H1 (cell line): Measurements from ENCODE around the gene ZNF320. TPM values are rescaled to one million over a fixed set of nuclear protein-coding genes. Genes with fewer than 3 reads are reported as not detected.

Source experiments
- CTCF ChIA-PET: fragments of 300-600 bp; sonication (Branson Sonifier 250); formaldehyde crosslinking; loops from one replicate; lab custom pipeline; 2021; ENCODE audit not compliant: partially characterized antibody; lab: Charles Lee
- POLR2A ChIA-PET: fragments of 300-600 bp; sonication (Branson Sonifier 250); formaldehyde crosslinking; loops from one replicate; lab custom pipeline; 2021; ENCODE audit warnings: inconsistent platforms; ENCODE audit not compliant: partially characterized antibody; lab: Charles Lee
- DNase-seq, 2 experiments: peaks; one replicate each; pipeline versions ENCODE4 v3.0.0 to v3.0.0-alpha.2; 2010 to 2022; ENCODE audit warnings: low spot score in 2 of 2, low read depth in 1 of 2, mixed read lengths in 1 of 2
- FAIRE-seq: peaks from 2 replicates; lab custom pipeline; 2011; peaks lifted over from hg19 to GRCh38; lab: Jason Lieb, UNC
- H2AFZ ChIP-seq: 2 replicates; pipeline ENCODE4 v1.8.1; 2012; ENCODE audit warnings: low read length, inconsistent platforms
- H2AK5ac ChIP-seq: 2 replicates; pipeline ENCODE4 v1.6.1; 2013; ENCODE audit warnings: low read depth, low read length
- H2BK120ac ChIP-seq: replicated peaks from 2 replicates; pipeline ENCODE3; 2013; ENCODE audit warnings: low read depth, low read length, inconsistent platforms
- H2BK12ac ChIP-seq: 2 replicates; pipeline ENCODE4 v1.6.1; 2013; ENCODE audit warnings: low read depth, low read length
- H2BK15ac ChIP-seq: 2 replicates; pipeline ENCODE4 v1.6.1; 2013; ENCODE audit warnings: low read length
- H2BK20ac ChIP-seq: 2 replicates; pipeline ENCODE4 v1.6.1; 2013; ENCODE audit warnings: low read length
- H2BK5ac ChIP-seq: 2 replicates; pipeline ENCODE4 v1.6.1; 2013; ENCODE audit warnings: low read depth, low read length
- H3K14ac ChIP-seq: 2 replicates; pipeline ENCODE4 v1.6.1; 2013; ENCODE audit warnings: inconsistent platforms; ENCODE audit not compliant: insufficient read length
- H3K18ac ChIP-seq: 2 replicates; pipeline ENCODE4 v1.6.1; 2013; ENCODE audit warnings: low read length; ENCODE audit errors: extremely low read depth
- H3K23ac ChIP-seq: 2 replicates; pipeline ENCODE4 v1.6.1; 2013; ENCODE audit warnings: inconsistent platforms; ENCODE audit not compliant: insufficient read length
- H3K23me2 ChIP-seq: 2 replicates; pipeline ENCODE4 v1.6.1; 2013; ENCODE audit warnings: low read depth, low read length
- H3K27ac ChIP-seq: 2 replicates; pipeline ENCODE4 v1.6.1; 2011; ENCODE audit warnings: low read depth, low read length, inconsistent platforms
- H3K27me3 ChIP-seq, 4 experiments: replicated peaks in 1 of 4; 1 replicate in 1 of 4; 2 replicates in 3 of 4; pipeline versions ENCODE4 v1.6.1 to v1.8.1; 2011 to 2013; ENCODE audit warnings: low read length in 3 of 4, mild to moderate bottlenecking in 3 of 4, inconsistent platforms in 2 of 4, mixed read lengths in 2 of 4, moderate library complexity in 1 of 4; ENCODE audit not compliant: control insufficient read depth in 3 of 4, insufficient read depth in 3 of 4; ENCODE audit errors: extremely low read depth in 1 of 4
- H3K36me3 ChIP-seq, 4 experiments: 2 replicates each; pipeline versions ENCODE4 v1.6.1 to v1.8.1; 2011 to 2013; ENCODE audit warnings: mild to moderate bottlenecking in 4 of 4, low read length in 3 of 4, moderate library complexity in 2 of 4, control low read depth in 1 of 4, inconsistent platforms in 1 of 4; ENCODE audit not compliant: insufficient read depth in 4 of 4, control insufficient read depth in 2 of 4
- H3K4ac ChIP-seq: replicated peaks from 2 replicates; pipeline ENCODE3; 2013; ENCODE audit warnings: low read length, low read depth, mixed read lengths, inconsistent platforms; ENCODE audit not compliant: insufficient read length
- H3K4me1 ChIP-seq, 4 experiments: replicated peaks in 1 of 4; 1 replicate in 1 of 4; 2 replicates in 3 of 4; pipeline versions ENCODE4 v1.6.1 to v1.8.1; 2011 to 2013; ENCODE audit warnings: low read length in 3 of 4, inconsistent platforms in 2 of 4, mixed read lengths in 1 of 4; ENCODE audit not compliant: insufficient read depth in 4 of 4, control insufficient read depth in 3 of 4
- H3K4me2 ChIP-seq, 2 experiments: 2 replicates each; pipeline versions ENCODE4 v1.6.1 to v1.8.1; 2011 to 2013; ENCODE audit warnings: low read depth in 2 of 2, low read length in 2 of 2, control low read depth in 1 of 2, inconsistent platforms in 1 of 2, mild to moderate bottlenecking in 1 of 2; ENCODE audit not compliant: insufficient read depth in 1 of 2
- H3K4me3 ChIP-seq, 4 experiments: fragments of 200-600, 300-600 bp in 1 of 4; sonication (generic), shearing (Covaris generic), sonication (Bioruptor Twin) in 1 of 4; 2 replicates each; pipeline versions ENCODE4 v1.5.1 to v1.8.1; 2011 to 2016; ENCODE audit warnings: low read length in 4 of 4, low read depth in 3 of 4, control low read depth in 2 of 4, inconsistent platforms in 2 of 4, mild to moderate bottlenecking in 2 of 4, mixed read lengths in 1 of 4, moderate library complexity in 1 of 4; ENCODE audit not compliant: insufficient read depth in 2 of 4; ENCODE audit errors: extremely low read depth in 1 of 4
- H3K56ac ChIP-seq: replicated peaks from 2 replicates; pipeline ENCODE3; 2013; ENCODE audit warnings: low read depth, mild to moderate bottlenecking, mixed read lengths, low read length, inconsistent platforms; ENCODE audit not compliant: insufficient read length
- H3K79me1 ChIP-seq: 2 replicates; pipeline ENCODE4 v1.6.1; 2013; ENCODE audit warnings: low read depth, low read length, control low read depth
- H3K79me2 ChIP-seq, 2 experiments: 2 replicates each; pipeline versions ENCODE4 v1.6.1 to v1.8.1; 2012 to 2013; ENCODE audit warnings: low read length in 2 of 2, mild to moderate bottlenecking in 2 of 2, inconsistent platforms in 1 of 2; ENCODE audit not compliant: insufficient read depth in 2 of 2, control insufficient read depth in 1 of 2
- H3K9ac ChIP-seq, 4 experiments: replicated peaks in 1 of 4; 1 replicate in 1 of 4; 2 replicates in 3 of 4; pipeline versions ENCODE4 v1.6.1 to v1.8.1; 2011 to 2013; ENCODE audit warnings: low read depth in 3 of 4, low read length in 3 of 4, control low read depth in 2 of 4, mild to moderate bottlenecking in 2 of 4, moderate library complexity in 2 of 4, inconsistent platforms in 1 of 4; ENCODE audit errors: extremely low read depth in 1 of 4
- H3K9me3 ChIP-seq, 2 experiments: 2 replicates each; pipeline versions ENCODE4 v1.6.1 to v1.8.1; 2012 to 2013; ENCODE audit warnings: mild to moderate bottlenecking in 2 of 2, moderate library complexity in 2 of 2, control low read depth in 1 of 2, inconsistent platforms in 1 of 2, low read depth in 1 of 2, low read length in 1 of 2, mixed read lengths in 1 of 2; ENCODE audit not compliant: insufficient read depth in 2 of 2
- H4K20me1 ChIP-seq, 2 experiments: replicated peaks in 1 of 2; 2 replicates each; pipeline versions ENCODE3 to v1.8.1; 2011 to 2013; ENCODE audit warnings: inconsistent platforms in 2 of 2, low read length in 2 of 2, mild to moderate bottlenecking in 1 of 2; ENCODE audit not compliant: insufficient read depth in 2 of 2, control insufficient read depth in 1 of 2
- H4K5ac ChIP-seq: 2 replicates; pipeline ENCODE4 v1.6.1; 2013; ENCODE audit warnings: low read length, low read depth, mixed read lengths, inconsistent platforms; ENCODE audit not compliant: insufficient read length
- H4K8ac ChIP-seq: 2 replicates; pipeline ENCODE4 v1.8.0; 2013; ENCODE audit warnings: mild to moderate bottlenecking, moderate library complexity, low read length, inconsistent platforms; ENCODE audit not compliant: insufficient read depth; ENCODE audit errors: extremely low read depth
- H4K91ac ChIP-seq: replicated peaks from 2 replicates; pipeline ENCODE3; 2013; ENCODE audit warnings: low read length, mixed read lengths, inconsistent platforms; ENCODE audit not compliant: insufficient read length
- ATF2 ChIP-seq: IDR thresholded peaks from 2 replicates; pipeline ENCODE4 v1.6.1; 2012; ENCODE audit warnings: low read length, inconsistent platforms
- CBX8 ChIP-seq: fragments of 300-800, 300-1000 bp; sonication (generic); IDR thresholded peaks from 2 replicates; pipeline ENCODE4 v1.7.1; 2016; ENCODE audit warnings: low read depth, low read length, borderline replicate concordance
- CHD2 ChIP-seq: IDR thresholded peaks from 2 replicates; pipeline ENCODE4 v1.6.1; 2012; ENCODE audit warnings: low read length, improper control_type of control experiment
- EGR1 ChIP-seq: IDR thresholded peaks from 2 replicates; pipeline ENCODE4 v1.6.1; 2011; ENCODE audit warnings: low read depth, low read length, borderline replicate concordance
- FOSL1 ChIP-seq: IDR thresholded peaks from 2 replicates; pipeline ENCODE4 v1.6.1; 2011; ENCODE audit warnings: mild to moderate bottlenecking, low read depth, low read length, moderate library complexity; ENCODE audit not compliant: insufficient read depth
- HDAC2 ChIP-seq, 2 experiments: fragments of 300-600 bp in 1 of 2; sonication (generic) in 1 of 2; IDR thresholded peaks; 2 replicates each; pipeline ENCODE4 v1.6.1; 2011 to 2012; ENCODE audit warnings: low read depth in 2 of 2, low read length in 2 of 2, mild to moderate bottlenecking in 2 of 2, moderate library complexity in 2 of 2, borderline replicate concordance in 1 of 2, inconsistent platforms in 1 of 2
- POLR2A ChIP-seq, 2 experiments: IDR thresholded peaks; 1 replicate in 1 of 2; 2 replicates in 1 of 2; pipeline ENCODE4 v1.6.1; 2011; ENCODE audit warnings: low read depth in 2 of 2, low read length in 2 of 2, mild to moderate bottlenecking in 2 of 2; ENCODE audit errors: control extremely low read depth in 1 of 2
- POLR2AphosphoS5 ChIP-seq: IDR thresholded peaks from 2 replicates; pipeline ENCODE4 v1.6.1; 2011; ENCODE audit warnings: low read depth, low read length
- POU5F1 ChIP-seq: IDR thresholded peaks from 2 replicates; pipeline ENCODE4 v1.6.1; 2011; ENCODE audit warnings: low read depth, mild to moderate bottlenecking, low read length, moderate library complexity
- SAP30 ChIP-seq: fragments of 300-600 bp; sonication (generic); IDR thresholded peaks from 2 replicates; pipeline ENCODE4 v1.7.1; 2012; ENCODE audit warnings: low read length, moderate library complexity, mild to moderate bottlenecking, inconsistent platforms; ENCODE audit not compliant: insufficient read depth, insufficient replicate concordance
- SP2 ChIP-seq: IDR thresholded peaks from 2 replicates; pipeline ENCODE4 v1.6.1; 2012; ENCODE audit warnings: mild to moderate bottlenecking, low read length, inconsistent platforms
- USF2 ChIP-seq: IDR thresholded peaks from 2 replicates; pipeline ENCODE4 v1.6.1; 2011; ENCODE audit warnings: low read length, improper control_type of control experiment
- WGBS, 2 experiments: shearing (Covaris generic) in 1 of 2; methylation state at CpG; one replicate each; pipeline versions ENCODE4 v1.1.6 to v1.1.7; 2013 to 2015; ENCODE audit warnings: low lambda C conversion rate in 2 of 2, mixed read lengths in 2 of 2, inconsistent platforms in 1 of 2, low coverage in 1 of 2, missing lambda C conversion rate in 1 of 2; ENCODE audit not compliant: insufficient replicate concordance in 2 of 2, insufficient coverage in 1 of 2, insufficient read length in 1 of 2; ENCODE audit errors: extremely low coverage in 1 of 2, missing lambda C conversion rate in 1 of 2; 5-methylcytosine and 5-hydroxymethylcytosine counted together
- polyA plus RNA-seq, 7 experiments: library from polyadenylated mRNA; depleted of rRNA in 3 of 7; stranded (reverse) in 5 of 7; unstranded in 2 of 7; fragments of >200 nt in 5 of 7; fragments of 200-250 nt in 2 of 7; gene quantifications; 1 replicate in 5 of 7; 2 replicates in 1 of 7; 4 replicates in 1 of 7; pipeline versions ENCODE4 v1.2.1 to v1.2.3, GENCODE V29; 2011 to 2013; ENCODE audit warnings: missing spikeins in 2 of 7, mixed read lengths in 2 of 7
- total RNA-seq: library from RNA; stranded (reverse); fragmentation: NEBNext Ultra II Directional; extraction: Animal tissue kit (Norgen Biotek cat#: 25700); gene quantifications from 2 replicates; pipeline ENCODE4 v1.2.1, GENCODE V29; 2021

ZNF320 gene
- total and polyA plus RNA-seq, 2 of the 8 experiments (the other 6 are each of a cell fraction or from before 2014, with no cell fraction given) = 20.6 to 26.8 TPM

GRCh38 chr19:52936954-52937325, 39.5 kb upstream of the ZNF320 start:
- H2BK20ac ChIP-seq = no peak overlapping the region
- no peak overlapping the region for H4K5ac ChIP-seq
- H3K9ac ChIP-seq = no peak overlapping the region
- no peak overlapping the region for H3K4me2 ChIP-seq
- peaks cover 0 to 38% of the 10 kb centered on the region in 2 experiments; a peak in 2 of 4 replicates for H3K79me2 ChIP-seq
- CTCF ChIA-PET = no interaction called here
- no peaks in the 10 kb centered on the region for H3K4me1 ChIP-seq
- H2AK5ac ChIP-seq = no peak overlapping the region
- no peak overlapping the region for H3K4me3 ChIP-seq
- H4K8ac ChIP-seq = no peak overlapping the region
- H4K20me1 ChIP-seq = peaks cover 0 to 8% of the 10 kb centered on the region in 2 experiments
- no peaks in the 10 kb centered on the region for H3K9me3 ChIP-seq
- no peak overlapping the region for H3K56ac ChIP-seq
- peaks cover 1% of the 10 kb centered on the region; the same call in 1 of the 2 replicates for H3K23me2 ChIP-seq
- H2BK120ac ChIP-seq = no peak overlapping the region
- H2BK15ac ChIP-seq = no peak overlapping the region
- H3K23ac ChIP-seq = no peak overlapping the region
- H4K91ac ChIP-seq = no peak overlapping the region
- no peak overlapping the region for H3K18ac ChIP-seq
- H3K36me3 ChIP-seq = peaks cover 0 to 7% (median 4%) of the 10 kb centered on the region in 4 experiments; a peak in 4 of 8 replicates
- H3K4ac ChIP-seq = no peak overlapping the region
- WGBS, 2 experiments = 89% methylated on average over 7 of the region's 7 CpGs; no CpG with 5 or more reads in 1 of the 2 experiments
- POLR2A ChIA-PET = no interaction called here
- H3K27ac ChIP-seq = no peak overlapping the region
- DNase-seq = no peak
- H2AFZ ChIP-seq = no peak overlapping the region
- no peak overlapping the region for H2BK5ac ChIP-seq
- no peak for FAIRE-seq
- H3K14ac ChIP-seq = no peak overlapping the region
- peaks cover 5% of the 10 kb centered on the region for H3K79me1 ChIP-seq
- H2BK12ac ChIP-seq = no peak overlapping the region
- H3K27me3 ChIP-seq = no peaks in the 10 kb centered on the region
- TF ChIP-seq ATF2 (no peak), POLR2A (IDR thresholded peaks at IDR 0.05; ENCODE audit: control extremely low read depth in 1 of 2, low read depth in 2 of 2, low read length in 2 of 2) (no peak), POU5F1 (no peak), HDAC2 (IDR thresholded peaks at IDR 0.05; ENCODE audit: borderline replicate concordance in 1 of 2, low read depth in 2 of 2, low read length in 2 of 2) (no peak), CHD2 (no peak), POLR2AphosphoS5 (no peak), USF2 (no peak), FOSL1 (no peak), EGR1 (no peak), SAP30 (no peak), CBX8 (no peak), SP2 (no peak)
